ENCODE data around the gene CEP44. TPM values are rescaled to one million over a fixed set of nuclear protein-coding genes. Genes with fewer than 3 reads are reported as not detected.

The CEP44 gene
- polyA plus RNA-seq, 1 donor from 2014 or later = 19.3 TPM

DNA sequence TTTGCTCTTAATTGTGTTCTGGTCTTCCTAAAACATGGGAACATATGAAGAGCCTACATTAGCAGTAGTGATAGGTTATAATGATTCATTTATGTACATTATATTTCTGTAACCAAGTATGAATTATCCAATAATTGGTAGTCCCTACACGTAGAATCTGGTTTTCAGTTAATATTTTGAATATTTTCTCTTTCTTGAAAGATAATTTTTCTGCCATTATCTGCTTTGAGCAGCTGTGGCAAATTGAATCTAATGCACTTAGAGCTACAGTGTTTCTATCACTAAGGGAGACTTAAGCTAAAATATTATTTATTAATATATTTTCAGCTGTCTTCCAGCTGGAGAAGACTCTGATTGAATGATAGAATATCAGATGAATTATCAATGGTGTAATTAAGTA, 21.0 kb downstream of the CEP44 start:
- Histone ChIP-seq H3F3A (ENCODE audit: insufficient read depth, low read length, poor library complexity, severe bottlenecking) (no peaks in the 10 kb centered on the region), H3K9me2 (ENCODE audit: insufficient read depth, low read length) (no peaks in the 10 kb centered on the region), H3K27ac (ENCODE audit: low read length) (no peak overlapping the region), H3K9me3 (ENCODE audit: low read length) (no peaks in the 10 kb centered on the region), H3K4me2 (ENCODE audit: low read length) (no peak overlapping the region), H3K79me2 (replicated peaks; ENCODE audit: insufficient read depth, low read length) (no peaks in the 10 kb centered on the region), H3K27me3 (ENCODE audit: insufficient read depth, low read depth, low read length) (no peaks in the 10 kb centered on the region), H3K9ac (ENCODE audit: low read length) (no peak overlapping the region), H4K20me1 (ENCODE audit: insufficient read depth) (no peaks in the 10 kb centered on the region), H3K4me3 (ENCODE audit: low read length) (no peak overlapping the region), H2AFZ (ENCODE audit: low read depth, low read length) (no peak overlapping the region), H3K36me3 (ENCODE audit: insufficient read depth, low read length) (no peaks in the 10 kb centered on the region)
- no peak for TF ChIP-seq EP300 (conservative IDR thresholded peaks at IDR 0.05; ENCODE audit: poor library complexity, severe bottlenecking)
- TF ChIP-seq, protein P1, sequence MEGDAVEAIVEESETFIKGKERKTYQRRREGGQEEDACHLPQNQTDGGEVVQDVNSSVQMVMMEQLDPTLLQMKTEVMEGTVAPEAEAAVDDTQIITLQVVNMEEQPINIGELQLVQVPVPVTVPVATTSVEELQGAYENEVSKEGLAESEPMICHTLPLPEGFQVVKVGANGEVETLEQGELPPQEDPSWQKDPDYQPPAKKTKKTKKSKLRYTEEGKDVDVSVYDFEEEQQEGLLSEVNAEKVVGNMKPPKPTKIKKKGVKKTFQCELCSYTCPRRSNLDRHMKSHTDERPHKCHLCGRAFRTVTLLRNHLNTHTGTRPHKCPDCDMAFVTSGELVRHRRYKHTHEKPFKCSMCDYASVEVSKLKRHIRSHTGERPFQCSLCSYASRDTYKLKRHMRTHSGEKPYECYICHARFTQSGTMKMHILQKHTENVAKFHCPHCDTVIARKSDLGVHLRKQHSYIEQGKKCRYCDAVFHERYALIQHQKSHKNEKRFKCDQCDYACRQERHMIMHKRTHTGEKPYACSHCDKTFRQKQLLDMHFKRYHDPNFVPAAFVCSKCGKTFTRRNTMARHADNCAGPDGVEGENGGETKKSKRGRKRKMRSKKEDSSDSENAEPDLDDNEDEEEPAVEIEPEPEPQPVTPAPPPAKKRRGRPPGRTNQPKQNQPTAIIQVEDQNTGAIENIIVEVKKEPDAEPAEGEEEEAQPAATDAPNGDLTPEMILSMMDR (IDR thresholded peaks at IDR 0.05; ENCODE audit: poor library complexity, severe bottlenecking) = no peak
- no peak for TF ChIP-seq EZH2 (IDR thresholded peaks at IDR 0.05; ENCODE audit: borderline replicate concordance, insufficient read depth, low read length, poor library complexity, severe bottlenecking)
- no peak for TF ChIP-seq MXI1 (conservative IDR thresholded peaks at IDR 0.05; ENCODE audit: poor library complexity, severe bottlenecking)
- no peak for TF ChIP-seq TAF1 (IDR thresholded peaks at IDR 0.05; ENCODE audit: low read depth)
- TF ChIP-seq POLR2AphosphoS5 (IDR thresholded peaks at IDR 0.05) = no peak
- TF ChIP-seq, protein P2, sequence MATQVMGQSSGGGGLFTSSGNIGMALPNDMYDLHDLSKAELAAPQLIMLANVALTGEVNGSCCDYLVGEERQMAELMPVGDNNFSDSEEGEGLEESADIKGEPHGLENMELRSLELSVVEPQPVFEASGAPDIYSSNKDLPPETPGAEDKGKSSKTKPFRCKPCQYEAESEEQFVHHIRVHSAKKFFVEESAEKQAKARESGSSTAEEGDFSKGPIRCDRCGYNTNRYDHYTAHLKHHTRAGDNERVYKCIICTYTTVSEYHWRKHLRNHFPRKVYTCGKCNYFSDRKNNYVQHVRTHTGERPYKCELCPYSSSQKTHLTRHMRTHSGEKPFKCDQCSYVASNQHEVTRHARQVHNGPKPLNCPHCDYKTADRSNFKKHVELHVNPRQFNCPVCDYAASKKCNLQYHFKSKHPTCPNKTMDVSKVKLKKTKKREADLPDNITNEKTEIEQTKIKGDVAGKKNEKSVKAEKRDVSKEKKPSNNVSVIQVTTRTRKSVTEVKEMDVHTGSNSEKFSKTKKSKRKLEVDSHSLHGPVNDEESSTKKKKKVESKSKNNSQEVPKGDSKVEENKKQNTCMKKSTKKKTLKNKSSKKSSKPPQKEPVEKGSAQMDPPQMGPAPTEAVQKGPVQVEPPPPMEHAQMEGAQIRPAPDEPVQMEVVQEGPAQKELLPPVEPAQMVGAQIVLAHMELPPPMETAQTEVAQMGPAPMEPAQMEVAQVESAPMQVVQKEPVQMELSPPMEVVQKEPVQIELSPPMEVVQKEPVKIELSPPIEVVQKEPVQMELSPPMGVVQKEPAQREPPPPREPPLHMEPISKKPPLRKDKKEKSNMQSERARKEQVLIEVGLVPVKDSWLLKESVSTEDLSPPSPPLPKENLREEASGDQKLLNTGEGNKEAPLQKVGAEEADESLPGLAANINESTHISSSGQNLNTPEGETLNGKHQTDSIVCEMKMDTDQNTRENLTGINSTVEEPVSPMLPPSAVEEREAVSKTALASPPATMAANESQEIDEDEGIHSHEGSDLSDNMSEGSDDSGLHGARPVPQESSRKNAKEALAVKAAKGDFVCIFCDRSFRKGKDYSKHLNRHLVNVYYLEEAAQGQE (IDR thresholded peaks at IDR 0.05; ENCODE audit: borderline replicate concordance) = no peak
- no peak for TF ChIP-seq RAD21 (conservative IDR thresholded peaks at IDR 0.05)
- TF ChIP-seq SMC3 (conservative IDR thresholded peaks at IDR 0.05; ENCODE audit: poor library complexity) = no peak

DNA sequence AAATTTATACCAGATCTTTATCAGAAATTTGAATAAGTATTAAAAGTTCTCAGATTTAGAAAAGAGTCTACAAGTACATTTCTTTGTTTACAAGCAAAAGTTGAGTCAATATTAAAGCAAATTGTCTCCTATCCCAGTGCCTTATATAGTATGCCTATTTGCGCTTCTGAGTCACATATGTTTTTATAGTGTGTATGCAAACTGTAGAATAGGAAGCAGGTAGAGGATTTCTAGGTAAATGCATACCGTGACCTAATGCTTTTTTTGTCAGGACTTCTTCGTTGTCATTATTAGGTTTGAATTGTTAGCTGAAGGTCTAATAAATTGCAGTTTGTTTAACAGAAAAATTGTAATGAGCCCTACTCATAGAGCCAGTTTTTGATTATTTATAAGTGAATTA, 22.2 kb downstream of the CEP44 start:
- H3K4me2 ChIP-seq (ENCODE audit: low read length) = no peak overlapping the region
- no peak overlapping the region for H3K9ac ChIP-seq (ENCODE audit: low read length)
- H3K9me2 ChIP-seq (ENCODE audit: insufficient read depth, low read length) = no peaks in the 10 kb centered on the region
- no peaks in the 10 kb centered on the region for H3K36me3 ChIP-seq (ENCODE audit: insufficient read depth, low read length)
- H3K27ac ChIP-seq (ENCODE audit: low read length) = no peak overlapping the region
- H2AFZ ChIP-seq (ENCODE audit: low read depth, low read length) = no peak overlapping the region
- no peaks in the 10 kb centered on the region for H3K27me3 ChIP-seq (ENCODE audit: insufficient read depth, low read depth, low read length)
- no peak overlapping the region for H3K4me3 ChIP-seq (ENCODE audit: low read length)
- no peaks in the 10 kb centered on the region for H3K9me3 ChIP-seq (ENCODE audit: low read length)
- H4K20me1 ChIP-seq (ENCODE audit: insufficient read depth) = no peaks in the 10 kb centered on the region
- TF ChIP-seq SMC3 (conservative IDR thresholded peaks at IDR 0.05; ENCODE audit: poor library complexity) = no peak
- no peak for TF ChIP-seq EZH2 (IDR thresholded peaks at IDR 0.05; ENCODE audit: borderline replicate concordance, insufficient read depth, low read length, poor library complexity, severe bottlenecking)
- no peak for TF ChIP-seq POLR2AphosphoS5 (IDR thresholded peaks at IDR 0.05)
- TF ChIP-seq, protein P1 (IDR thresholded peaks at IDR 0.05; ENCODE audit: poor library complexity, severe bottlenecking) = no peak
- TF ChIP-seq RAD21 (conservative IDR thresholded peaks at IDR 0.05) = no peak
- no peak for TF ChIP-seq MXI1 (conservative IDR thresholded peaks at IDR 0.05; ENCODE audit: poor library complexity, severe bottlenecking)
- TF ChIP-seq EP300 (conservative IDR thresholded peaks at IDR 0.05; ENCODE audit: poor library complexity, severe bottlenecking) = no peak
- TF ChIP-seq, protein P2 (IDR thresholded peaks at IDR 0.05; ENCODE audit: borderline replicate concordance) = no peak
- no peak for TF ChIP-seq TAF1 (IDR thresholded peaks at IDR 0.05; ENCODE audit: low read depth)
- no peaks in the 10 kb centered on the region for H3K79me2 ChIP-seq (replicated peaks; ENCODE audit: insufficient read depth, low read length)
- no peaks in the 10 kb centered on the region for H3F3A ChIP-seq (ENCODE audit: insufficient read depth, low read length, poor library complexity, severe bottlenecking)

Measured in neural cell (in vitro differentiated cells).